Activated gamma-delta T cell treated with anti-CD3 and anti-CD28 coated beads, Interleukin-2, amount 50 U/mL, for 16 hours (primary cell): ENCODE results near the gene LCE4A.

ENCODE experiments used
- DNase-seq: peaks from one replicate; pipeline ENCODE4 v3.0.0-alpha.2; 2020; ENCODE audit warnings: low read depth

LCE4A gene

GRCh38 chr1:152745765-152746444 is 37.9 kb downstream of the LCE4A start:
- DNase-seq = no peak

- no peak for DNase-seq
Measured at GRCh38 chr1:152747831-152748230, 39.9 kb downstream of the LCE4A start.

- DNase-seq = no peak
Measured at GRCh38 chr1:152752225-152752624, 44.3 kb downstream of the LCE4A start.

GRCh38 chr1:152753586-152753985 is 45.6 kb downstream of the LCE4A start:
- no peak for DNase-seq

GRCh38 chr1:152756872-152757271 is 48.9 kb downstream of the LCE4A start:
- no peak for DNase-seq

GRCh38 chr1:152757747-152758146 is 49.8 kb downstream of the LCE4A start, which contains the start of gene KPRP:
KPRP (plus strand) TSS chr1:152758025; CDS start chr1:152759589, 1,564 bp downstream.
- no peak for DNase-seq

- DNase-seq = no peak
Measured at GRCh38 chr1:152758636-152759035, 50.7 kb downstream of the LCE4A start.
